Measurements from ENCODE around the gene MRPL28. TPM values are rescaled to one million over a fixed set of nuclear protein-coding genes. Genes with fewer than 3 reads are reported as not detected.

Gene MRPL28
- total RNA-seq, 4 donors from 2014 or later, result 39.9 to 106 (median 80.7) TPM

- DNase-seq, result no peak
- Histone ChIP-seq H3K36me3 (peaks cover 0 to 6% of the 10 kb centered on the region in 2 donors), H3K27me3 (no peaks in the 10 kb centered on the region), H3K4me1 (peaks cover 0 to 9% of the 10 kb centered on the region in 2 donors), H3K27ac (no peak overlapping the region), H3K9me3 (no peaks in the 10 kb centered on the region), H3K4me3 (replicated peaks in 1 of 3) (no peak overlapping the region)
- intact Hi-C loops (cut with DNase I), result no loop called here
- TF ChIP-seq CTCF (IDR thresholded peaks at IDR 0.05), result no peak
- TF ChIP-seq POLR2A (IDR thresholded peaks at IDR 0.05), result no peak
- 74 to 76% methylated on average over 9 of the region's 9 CpGs for WGBS, 2 donors
These were observed 48.8 kb downstream of the MRPL28 start for GRCh38 chr16:321532-321931.

- TF ChIP-seq CTCF (IDR thresholded peaks at IDR 0.05) (no peak), POLR2A (IDR thresholded peaks at IDR 0.05) (no peak)
- Histone ChIP-seq H3K27ac (no peak overlapping the region), H3K4me1 (peaks cover 0 to 9% of the 10 kb centered on the region in 2 donors), H3K9me3 (no peaks in the 10 kb centered on the region), H3K36me3 (peaks cover 0 to 6% of the 10 kb centered on the region in 2 donors), H3K4me3 (replicated peaks in 1 of 3) (no peak overlapping the region), H3K27me3 (no peaks in the 10 kb centered on the region)
- intact Hi-C loops (cut with DNase I), result no loop called here
- WGBS, 2 donors, result 95 to 98% methylated on average over 5 of the region's 5 CpGs
- no peak for DNase-seq
These were observed 50.1 kb downstream of the MRPL28 start for GRCh38 chr16:320206-320605.

- no peak for DNase-seq
- Histone ChIP-seq H3K27ac (no peak overlapping the region), H3K4me1 (no peaks in the 10 kb centered on the region), H3K4me3 (replicated peaks in 1 of 3) (no peak overlapping the region), H3K9me3 (no peaks in the 10 kb centered on the region), H3K27me3 (no peaks in the 10 kb centered on the region), H3K36me3 (peaks cover 8 to 9% of the 10 kb centered on the region in 2 donors)
- intact Hi-C loops (cut with DNase I), result no loop called here
- WGBS, 2 donors, result 88 to 95% methylated on average over 22 of the region's 22 CpGs
- TF ChIP-seq POLR2A (IDR thresholded peaks at IDR 0.05) (no peak), CTCF (IDR thresholded peaks at IDR 0.05) (no peak)
These were observed 51.7 kb downstream of the MRPL28 start for GRCh38 chr16:318628-319027.

DNA sequence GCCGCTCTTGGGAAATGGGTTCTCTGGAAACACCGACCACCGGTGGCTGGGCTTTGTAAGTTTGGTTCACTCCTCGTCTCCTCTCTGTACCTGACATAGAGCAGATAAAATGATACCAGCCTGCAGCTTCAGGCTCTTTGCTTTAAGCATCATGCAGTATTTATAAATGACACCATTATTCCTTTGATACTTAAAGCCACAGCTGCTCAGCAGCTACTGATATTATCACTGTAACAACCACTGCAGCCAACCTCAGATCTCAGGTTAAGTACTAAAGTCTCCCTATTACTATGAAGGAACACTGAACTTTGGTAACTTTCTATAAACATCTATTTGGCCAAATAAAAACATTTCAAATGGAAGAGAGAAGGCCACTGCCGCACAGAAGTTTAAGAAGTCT is 52.8 kb downstream of the MRPL28 start:
- Histone ChIP-seq H3K27ac (no peak overlapping the region), H3K9me3 (no peaks in the 10 kb centered on the region), H3K36me3 (peaks cover 18 to 19% of the 10 kb centered on the region in 2 donors), H3K27me3 (no peaks in the 10 kb centered on the region), H3K4me3 (replicated peaks in 1 of 3) (no peak overlapping the region), H3K4me1 (no peaks in the 10 kb centered on the region)
- intact Hi-C loops (cut with DNase I), result no loop called here
- no peak for TF ChIP-seq CTCF (IDR thresholded peaks at IDR 0.05)
- TF ChIP-seq POLR2A (IDR thresholded peaks at IDR 0.05), result no peak
- DNase-seq, result no peak
- WGBS, 2 donors, result 88 to 95% methylated on average over 4 of the region's 5 CpGs

Other genes starting within 250 kb of the MRPL28 start
- 10 to 100 TPM; 21.8 to 34.3 (median 26.1) TPM for gene NPRL3, start 231.9 kb downstream of the MRPL28 start, total RNA-seq
- gene HBZ, start 217.9 kb downstream of the MRPL28 start, total RNA-seq, result not detected
- not detected for gene HBM, start 204.6 kb downstream of the MRPL28 start, total RNA-seq
- 100 to 1,000 TPM in 1 of 4 donors, 10 to 100 TPM in 3; 21.2 to 136 (median 51.3) TPM for gene HBA2, start 197.7 kb downstream of the MRPL28 start, total RNA-seq
- gene HBA1, start 193.9 kb downstream of the MRPL28 start, total RNA-seq, result 100 to 1,000 TPM in 1 of 4 donors, 10 to 100 TPM in 1, not detected in 2; 16.5 to 110 TPM
- not detected for gene HBQ1, start 190.1 kb downstream of the MRPL28 start, total RNA-seq
- gene LUC7L, start 141.1 kb downstream of the MRPL28 start, total RNA-seq, result 100 to 1,000 TPM in 3 of 4 donors, 10 to 100 TPM in 1; 96.6 to 218 (median 149) TPM
- 100 to 1,000 TPM in 2 of 4 donors, 10 to 100 TPM in 2; 35.3 to 140 (median 107) TPM for gene FAM234A, start 135.7 kb downstream of the MRPL28 start, total RNA-seq
- 1 to 10 TPM in 3 of 4 donors, under 1 TPM in 1; 0.73 to 5.9 (median 3.0) TPM for gene RGS11, start 94.6 kb downstream of the MRPL28 start, total RNA-seq
- gene ARHGDIG, start 89.9 kb downstream of the MRPL28 start, total RNA-seq, result not detected
- gene PDIA2, start 87.4 kb downstream of the MRPL28 start, total RNA-seq, result under 1 TPM in 1 of 4 donors, not detected in 3; 0.81 TPM
- 10 to 100 TPM; 17.5 to 29.7 (median 26.4) TPM for gene AXIN1, start 17.8 kb downstream of the MRPL28 start, total RNA-seq
- gene PGAP6, start 11.4 kb upstream of the MRPL28 start, total RNA-seq, result 10 to 100 TPM; 31.6 to 83.3 (median 62.2) TPM
- gene NME4, start 26.7 kb upstream of the MRPL28 start, total RNA-seq, result 10 to 100 TPM; 31.7 to 65.0 (median 59.7) TPM
- gene DECR2, start 31.3 kb upstream of the MRPL28 start, total RNA-seq, result 10 to 100 TPM in 2 of 4 donors, 1 to 10 TPM in 2; 3.1 to 13.5 (median 9.5) TPM
- gene RAB11FIP3, start 55.1 kb upstream of the MRPL28 start, total RNA-seq, result 10 to 100 TPM; 26.6 to 34.3 (median 28.0) TPM
- 10 to 100 TPM; 19.6 to 42.6 (median 29.0) TPM for gene CAPN15, start 157.2 kb upstream of the MRPL28 start, total RNA-seq
- gene PRR35, start 189.9 kb upstream of the MRPL28 start, total RNA-seq, result not detected
- under 1 TPM in 3 of 4 donors, not detected in 1; 0.63 to 0.81 (median 0.67) TPM for gene NHLRC4, start 196.5 kb upstream of the MRPL28 start, total RNA-seq
- 100 to 1,000 TPM in 3 of 4 donors, 10 to 100 TPM in 1; 69.6 to 125 (median 108) TPM for gene PIGQ, start 199.4 kb upstream of the MRPL28 start, total RNA-seq
- 10 to 100 TPM; 17.7 to 24.4 (median 18.4) TPM for gene RAB40C, start 219.5 kb upstream of the MRPL28 start, total RNA-seq